ENCODE results near the gene ADAMTS1.

ADAMTS1 gene

DNA sequence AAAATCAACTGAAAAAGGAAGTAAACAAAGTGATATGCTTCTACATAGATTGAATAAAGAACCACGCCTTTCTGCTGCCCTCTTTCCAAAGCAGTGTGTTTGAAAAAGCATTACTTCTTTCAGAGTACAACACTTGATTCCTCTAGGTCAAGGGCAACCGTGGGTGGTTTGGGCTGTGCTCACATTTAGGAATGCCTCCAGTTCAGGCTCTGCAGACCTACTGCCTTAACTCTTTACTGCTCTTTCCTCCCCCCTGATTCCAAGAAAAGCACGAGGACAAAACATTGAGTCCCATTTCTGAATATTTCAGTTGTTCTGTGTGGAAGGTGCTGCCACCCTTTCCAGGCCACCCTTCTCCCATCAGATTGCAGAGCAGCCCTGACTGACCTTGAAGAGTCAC is 45.2 kb downstream of the ADAMTS1 start:
- no peaks in the 10 kb centered on the region for H3K27me3 ChIP-seq (ENCODE audit: insufficient read depth, poor library complexity, severe bottlenecking)
- H3K36me3 ChIP-seq (ENCODE audit: low read depth): no peaks in the 10 kb centered on the region
- H3K27ac ChIP-seq (ENCODE audit: poor library complexity, severe bottlenecking): no peak overlapping the region
- no peak overlapping the region for H3K4me3 ChIP-seq (ENCODE audit: severe bottlenecking)
- TF ChIP-seq, protein P1, sequence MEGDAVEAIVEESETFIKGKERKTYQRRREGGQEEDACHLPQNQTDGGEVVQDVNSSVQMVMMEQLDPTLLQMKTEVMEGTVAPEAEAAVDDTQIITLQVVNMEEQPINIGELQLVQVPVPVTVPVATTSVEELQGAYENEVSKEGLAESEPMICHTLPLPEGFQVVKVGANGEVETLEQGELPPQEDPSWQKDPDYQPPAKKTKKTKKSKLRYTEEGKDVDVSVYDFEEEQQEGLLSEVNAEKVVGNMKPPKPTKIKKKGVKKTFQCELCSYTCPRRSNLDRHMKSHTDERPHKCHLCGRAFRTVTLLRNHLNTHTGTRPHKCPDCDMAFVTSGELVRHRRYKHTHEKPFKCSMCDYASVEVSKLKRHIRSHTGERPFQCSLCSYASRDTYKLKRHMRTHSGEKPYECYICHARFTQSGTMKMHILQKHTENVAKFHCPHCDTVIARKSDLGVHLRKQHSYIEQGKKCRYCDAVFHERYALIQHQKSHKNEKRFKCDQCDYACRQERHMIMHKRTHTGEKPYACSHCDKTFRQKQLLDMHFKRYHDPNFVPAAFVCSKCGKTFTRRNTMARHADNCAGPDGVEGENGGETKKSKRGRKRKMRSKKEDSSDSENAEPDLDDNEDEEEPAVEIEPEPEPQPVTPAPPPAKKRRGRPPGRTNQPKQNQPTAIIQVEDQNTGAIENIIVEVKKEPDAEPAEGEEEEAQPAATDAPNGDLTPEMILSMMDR (IDR thresholded peaks at IDR 0.05; ENCODE audit: poor library complexity, severe bottlenecking): no peak
- ATAC-seq (ENCODE audit: low read depth): no peak
- H3K4me1 ChIP-seq (ENCODE audit: insufficient read depth, poor library complexity, severe bottlenecking): peaks cover 11% of the 10 kb centered on the region
- DNase-seq (ENCODE audit: low spot score): no peak
- H3K9me3 ChIP-seq (ENCODE audit: severe bottlenecking): no peaks in the 10 kb centered on the region

- Histone ChIP-seq H3K27ac (ENCODE audit: poor library complexity, severe bottlenecking) (no peak overlapping the region), H3K27me3 (ENCODE audit: insufficient read depth, poor library complexity, severe bottlenecking) (no peaks in the 10 kb centered on the region), H3K36me3 (ENCODE audit: low read depth) (no peaks in the 10 kb centered on the region), H3K4me3 (ENCODE audit: severe bottlenecking) (no peak overlapping the region), H3K9me3 (ENCODE audit: severe bottlenecking) (no peaks in the 10 kb centered on the region), H3K4me1 (ENCODE audit: insufficient read depth, poor library complexity, severe bottlenecking) (peaks cover 9% of the 10 kb centered on the region)
- DNase-seq (ENCODE audit: low spot score): no peak
- TF ChIP-seq, protein P1 (IDR thresholded peaks at IDR 0.05; ENCODE audit: poor library complexity, severe bottlenecking): no peak
- no peak for ATAC-seq (ENCODE audit: low read depth)
These were observed 46.1 kb downstream of the ADAMTS1 start for GRCh38 chr21:26798856-26799751.

DNA sequence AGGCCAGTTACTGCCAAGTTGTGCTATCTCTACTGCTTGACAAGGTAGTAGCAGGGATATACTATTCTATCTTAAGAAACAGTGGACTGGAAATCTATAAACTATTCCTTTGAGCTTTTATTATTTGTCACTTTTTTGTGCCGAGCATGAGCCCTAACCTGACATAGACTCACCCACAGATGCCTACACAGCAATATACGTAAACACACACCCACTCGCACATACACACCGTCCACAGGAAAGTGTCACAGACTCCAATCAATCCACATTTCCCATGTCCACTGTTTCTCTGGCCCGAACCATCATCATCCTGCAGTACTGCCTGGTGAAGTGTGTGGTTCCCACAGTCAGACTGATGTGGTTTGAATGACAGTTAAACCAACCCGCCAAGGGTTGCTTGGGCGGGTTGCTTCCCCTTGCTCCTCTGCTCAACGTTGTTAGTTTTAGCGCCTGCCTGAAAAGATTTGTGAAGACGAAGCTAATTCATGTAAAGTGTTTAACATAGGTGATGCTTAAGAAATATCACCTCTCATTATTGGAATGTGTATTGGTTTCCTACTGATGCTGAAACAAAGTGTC is 47.2 kb downstream of the ADAMTS1 start:
- ATAC-seq (ENCODE audit: low read depth): no peak
- TF ChIP-seq, protein P1 (IDR thresholded peaks at IDR 0.05; ENCODE audit: poor library complexity, severe bottlenecking): no peak
- no peak for DNase-seq (ENCODE audit: low spot score)
- H3K36me3 ChIP-seq (ENCODE audit: low read depth): no peaks in the 10 kb centered on the region
- no peaks in the 10 kb centered on the region for H3K27me3 ChIP-seq (ENCODE audit: insufficient read depth, poor library complexity, severe bottlenecking)
- H3K4me1 ChIP-seq (ENCODE audit: insufficient read depth, poor library complexity, severe bottlenecking): peaks cover 9% of the 10 kb centered on the region
- no peaks in the 10 kb centered on the region for H3K9me3 ChIP-seq (ENCODE audit: severe bottlenecking)
- no peak overlapping the region for H3K4me3 ChIP-seq (ENCODE audit: severe bottlenecking)
- no peak overlapping the region for H3K27ac ChIP-seq (ENCODE audit: poor library complexity, severe bottlenecking)

- Histone ChIP-seq H3K9me3 (ENCODE audit: severe bottlenecking) (no peaks in the 10 kb centered on the region), H3K27ac (ENCODE audit: poor library complexity, severe bottlenecking) (no peak overlapping the region), H3K4me3 (ENCODE audit: severe bottlenecking) (no peak overlapping the region), H3K27me3 (ENCODE audit: insufficient read depth, poor library complexity, severe bottlenecking) (no peaks in the 10 kb centered on the region), H3K4me1 (ENCODE audit: insufficient read depth, poor library complexity, severe bottlenecking) (peaks cover 9% of the 10 kb centered on the region), H3K36me3 (ENCODE audit: low read depth) (no peaks in the 10 kb centered on the region)
- ATAC-seq (ENCODE audit: low read depth): peak; percentile 90
- DNase-seq (ENCODE audit: low spot score): no peak
- TF ChIP-seq, protein P1 (IDR thresholded peaks at IDR 0.05; ENCODE audit: poor library complexity, severe bottlenecking): no peak
These were observed 49.3 kb downstream of the ADAMTS1 start for GRCh38 chr21:26795866-26796329.
